Osteoblast (primary cell): Measurements from ENCODE around the gene PLA2G4E. TPM values are rescaled to one million over a fixed set of nuclear protein-coding genes. Genes with fewer than 3 reads are reported as not detected.

Experiments
- DNase-seq: peaks from one replicate; pipeline ENCODE4 v3.0.0; 2011; ENCODE audit warnings: low spot score, mixed read lengths; ENCODE audit not compliant: insufficient read length; ENCODE audit errors: missing footprints
- H2AFZ ChIP-seq: 2 replicates; pipeline ENCODE4 v1.6.0; 2011; ENCODE audit warnings: mild to moderate bottlenecking, low read length
- H3K27ac ChIP-seq: 2 replicates; pipeline ENCODE4 v1.5.1; 2011; ENCODE audit warnings: mild to moderate bottlenecking, low read depth, low read length, moderate library complexity
- H3K27me3 ChIP-seq: 2 replicates; pipeline ENCODE4 v1.6.0; 2012; ENCODE audit warnings: mild to moderate bottlenecking, control low read depth, inconsistent platforms, low read length, moderate library complexity; ENCODE audit not compliant: insufficient read depth
- H3K36me3 ChIP-seq: 2 replicates; pipeline ENCODE4 v1.5.1; 2011; ENCODE audit warnings: mild to moderate bottlenecking, low read length, control low read depth, moderate library complexity; ENCODE audit not compliant: insufficient read depth
- H3K4me1 ChIP-seq: 2 replicates; pipeline ENCODE4 v1.5.1; 2011; ENCODE audit warnings: mild to moderate bottlenecking, low read length, control low read depth, moderate library complexity; ENCODE audit not compliant: insufficient read depth
- H3K4me2 ChIP-seq: 2 replicates; pipeline ENCODE4 v1.6.0; 2011; ENCODE audit warnings: mild to moderate bottlenecking, low read length; ENCODE audit not compliant: insufficient read depth
- H3K4me3 ChIP-seq: fragments of 200-600 bp; sonication (generic); 3 replicates; pipeline ENCODE4 v1.5.1; 2012; ENCODE audit warnings: mild to moderate bottlenecking, low read length, inconsistent platforms; ENCODE audit not compliant: insufficient read depth
- H3K79me2 ChIP-seq: 2 replicates; pipeline ENCODE4 v1.6.0; 2012; ENCODE audit warnings: mild to moderate bottlenecking, low read length, control low read depth, inconsistent platforms; ENCODE audit not compliant: insufficient read depth
- H3K9me3 ChIP-seq: 2 replicates; pipeline ENCODE4 v1.5.1; 2011; ENCODE audit warnings: low read depth, low read length, control low read depth
- H4K20me1 ChIP-seq: 2 replicates; pipeline ENCODE4 v1.6.0; 2012; ENCODE audit warnings: mild to moderate bottlenecking, low read length, control low read depth; ENCODE audit not compliant: insufficient read depth
- total RNA-seq: library from RNA; depleted of rRNA; stranded (reverse); fragments of >200 nt; gene quantifications from 2 replicates; pipeline ENCODE4 v1.2.3, GENCODE V29; 2012
- TF ChIP-seq, protein P1 (sequence below): IDR thresholded peaks from 2 replicates; pipeline ENCODE4 v1.5.1; 2011; ENCODE audit warnings: mild to moderate bottlenecking, low read depth, low read length, moderate library complexity; ENCODE audit errors: extremely low read depth

PLA2G4E gene
- total RNA-seq, 1 donor, result not detected

DNA sequence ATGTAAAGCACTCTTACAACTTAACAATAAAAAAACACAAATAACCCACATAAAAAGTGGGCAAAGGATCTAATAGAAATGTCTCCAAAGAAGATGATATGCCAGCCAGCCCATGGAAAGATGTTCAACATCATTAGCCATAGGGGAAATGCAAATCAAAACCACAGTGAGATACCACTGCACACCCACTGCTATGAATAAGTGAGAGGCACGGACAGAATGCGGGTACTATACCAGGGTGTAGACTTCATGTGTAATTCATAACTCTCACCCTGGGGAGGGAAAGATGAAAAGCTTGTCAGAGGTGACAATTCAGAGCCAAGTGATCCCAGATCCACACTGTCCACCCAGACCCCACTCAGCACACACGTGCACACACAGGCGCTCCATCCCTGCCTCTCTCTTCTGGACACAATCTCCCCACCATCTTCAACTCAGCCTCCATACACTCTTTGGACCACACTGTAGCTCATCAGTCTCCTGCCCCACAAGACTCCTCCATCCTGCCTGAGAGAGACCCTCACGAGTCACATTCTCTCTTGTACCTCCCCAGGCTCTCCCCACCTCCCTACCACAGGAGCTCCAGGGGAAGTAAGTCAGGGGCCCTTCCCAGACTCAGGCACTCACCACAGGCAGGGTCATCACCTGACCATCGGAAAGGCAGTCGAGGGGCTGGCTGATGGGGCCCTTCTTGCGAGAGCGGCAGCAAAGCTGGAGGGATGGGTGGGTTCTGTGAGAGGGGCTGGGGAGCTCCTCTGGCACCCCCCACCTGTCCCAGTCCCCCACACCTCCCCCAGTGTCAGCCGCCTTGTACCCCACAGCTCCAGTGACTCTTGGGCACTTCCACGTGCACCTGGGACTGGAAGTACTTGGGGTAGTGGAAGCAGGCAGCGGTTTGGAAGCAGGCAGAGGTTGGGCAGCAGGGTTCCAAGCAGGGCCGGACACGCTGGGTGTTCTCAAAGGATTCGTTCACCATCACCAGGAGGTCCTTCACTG is 21.3 kb downstream of the PLA2G4E start:
- peak; percentile 63 for DNase-seq
- Histone ChIP-seq H3K4me1 (no peaks in the 10 kb centered on the region), H3K27me3 (peaks cover 28% of the 10 kb centered on the region), H4K20me1 (no peaks in the 10 kb centered on the region), H3K4me2 (no peak overlapping the region), H3K9me3 (no peaks in the 10 kb centered on the region), H2AFZ (no peak overlapping the region), H3K27ac (no peak overlapping the region), H3K79me2 (no peaks in the 10 kb centered on the region), H3K4me3 (no peak overlapping the region), H3K36me3 (no peaks in the 10 kb centered on the region)
- TF ChIP-seq, protein P1, sequence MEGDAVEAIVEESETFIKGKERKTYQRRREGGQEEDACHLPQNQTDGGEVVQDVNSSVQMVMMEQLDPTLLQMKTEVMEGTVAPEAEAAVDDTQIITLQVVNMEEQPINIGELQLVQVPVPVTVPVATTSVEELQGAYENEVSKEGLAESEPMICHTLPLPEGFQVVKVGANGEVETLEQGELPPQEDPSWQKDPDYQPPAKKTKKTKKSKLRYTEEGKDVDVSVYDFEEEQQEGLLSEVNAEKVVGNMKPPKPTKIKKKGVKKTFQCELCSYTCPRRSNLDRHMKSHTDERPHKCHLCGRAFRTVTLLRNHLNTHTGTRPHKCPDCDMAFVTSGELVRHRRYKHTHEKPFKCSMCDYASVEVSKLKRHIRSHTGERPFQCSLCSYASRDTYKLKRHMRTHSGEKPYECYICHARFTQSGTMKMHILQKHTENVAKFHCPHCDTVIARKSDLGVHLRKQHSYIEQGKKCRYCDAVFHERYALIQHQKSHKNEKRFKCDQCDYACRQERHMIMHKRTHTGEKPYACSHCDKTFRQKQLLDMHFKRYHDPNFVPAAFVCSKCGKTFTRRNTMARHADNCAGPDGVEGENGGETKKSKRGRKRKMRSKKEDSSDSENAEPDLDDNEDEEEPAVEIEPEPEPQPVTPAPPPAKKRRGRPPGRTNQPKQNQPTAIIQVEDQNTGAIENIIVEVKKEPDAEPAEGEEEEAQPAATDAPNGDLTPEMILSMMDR, result no peak

DNA sequence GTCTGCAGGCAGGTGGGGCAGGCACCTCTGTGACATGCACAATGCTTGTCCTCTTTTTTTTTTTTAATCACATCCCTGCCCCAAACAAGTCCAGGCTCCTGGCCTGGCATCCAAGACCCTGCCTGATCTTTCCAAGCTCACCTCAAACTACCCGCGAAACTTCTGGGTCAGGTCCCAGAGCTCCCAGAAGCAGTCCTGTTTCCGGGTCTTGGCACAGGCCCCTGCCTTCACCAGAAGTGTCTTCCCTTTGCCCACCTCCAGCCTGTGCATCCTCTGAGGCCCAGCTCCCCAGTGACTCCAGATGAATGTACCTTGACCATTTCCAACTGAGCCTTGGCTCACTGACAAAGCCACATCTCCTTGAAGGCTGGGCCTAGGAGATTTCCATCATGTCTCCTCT is 23.0 kb downstream of the PLA2G4E start:
- DNase-seq, result peak; percentile 13
- no peak overlapping the region for H2AFZ ChIP-seq
- no peaks in the 10 kb centered on the region for H4K20me1 ChIP-seq
- peaks cover 17% of the 10 kb centered on the region for H3K27me3 ChIP-seq
- no peaks in the 10 kb centered on the region for H3K9me3 ChIP-seq
- H3K79me2 ChIP-seq, result no peaks in the 10 kb centered on the region
- no peaks in the 10 kb centered on the region for H3K36me3 ChIP-seq
- H3K27ac ChIP-seq, result no peak overlapping the region
- no peak overlapping the region for H3K4me3 ChIP-seq
- no peaks in the 10 kb centered on the region for H3K4me1 ChIP-seq
- TF ChIP-seq, protein P1, result no peak
- H3K4me2 ChIP-seq, result no peak overlapping the region

DNA sequence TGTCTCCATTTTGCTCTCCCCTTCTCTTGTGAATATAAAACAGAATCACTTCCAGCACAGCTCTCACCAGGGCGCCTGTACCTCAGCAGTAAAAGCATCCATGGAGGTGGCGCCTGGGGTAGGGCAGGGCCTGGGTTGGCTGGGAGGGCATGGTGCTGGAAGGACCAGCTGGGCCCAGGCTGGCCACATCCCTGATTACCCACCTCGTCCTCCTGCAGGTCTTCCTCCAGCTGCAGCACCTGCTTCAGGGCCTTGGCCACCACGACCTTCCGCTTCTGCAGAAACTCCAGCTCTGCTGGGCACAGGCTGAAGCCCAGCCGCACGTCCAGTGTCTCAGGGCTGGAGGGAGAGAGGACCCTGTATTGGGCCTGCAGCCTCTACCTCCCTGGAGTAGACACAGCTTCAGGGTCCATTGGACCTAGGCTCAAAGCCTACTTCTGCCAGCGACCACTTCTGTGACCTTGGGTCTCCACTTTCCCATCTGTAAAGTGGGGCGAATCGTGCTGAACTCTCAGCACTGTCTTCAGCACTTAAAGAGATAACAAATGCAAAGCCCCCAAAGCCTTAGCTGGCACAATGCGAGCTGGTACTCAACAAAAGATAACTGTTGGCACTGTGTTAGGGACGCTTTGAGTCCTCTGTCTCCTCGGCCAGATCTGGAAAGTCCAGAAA is 23.8 kb downstream of the PLA2G4E start:
- Histone ChIP-seq H3K4me1 (no peaks in the 10 kb centered on the region), H3K27ac (no peak overlapping the region), H3K27me3 (peaks cover 15% of the 10 kb centered on the region), H4K20me1 (no peaks in the 10 kb centered on the region), H3K36me3 (no peaks in the 10 kb centered on the region), H2AFZ (no peak overlapping the region), H3K9me3 (no peaks in the 10 kb centered on the region), H3K4me2 (no peak overlapping the region), H3K79me2 (no peaks in the 10 kb centered on the region), H3K4me3 (no peak overlapping the region)
- peak; percentile 48 for DNase-seq
- TF ChIP-seq, protein P1, result no peak

GRCh38 chr15:41996376-41996775 is 24.5 kb downstream of the PLA2G4E start:
- H2AFZ ChIP-seq, result no peak overlapping the region
- peaks cover 13% of the 10 kb centered on the region for H3K27me3 ChIP-seq

More at GRCh38 chr15:41996376-41996775, 24.5 kb downstream of the PLA2G4E start:
- no peaks in the 10 kb centered on the region for H4K20me1 ChIP-seq
- TF ChIP-seq, protein P1, result no peak
- no peak overlapping the region for H3K4me3 ChIP-seq
- no peaks in the 10 kb centered on the region for H3K4me1 ChIP-seq
- H3K79me2 ChIP-seq, result no peaks in the 10 kb centered on the region
- no peak overlapping the region for H3K4me2 ChIP-seq
- DNase-seq, result peak; percentile 25
- H3K9me3 ChIP-seq, result no peaks in the 10 kb centered on the region
- H3K36me3 ChIP-seq, result no peaks in the 10 kb centered on the region
- no peak overlapping the region for H3K27ac ChIP-seq
